GM12872 (cell line): ENCODE data around the gene SSRP1.

ENCODE experiments used
- CTCF ChIP-seq: IDR thresholded peaks from 3 replicates; pipeline ENCODE4 v1.5.1; 2011; ENCODE audit warnings: low read depth, mild to moderate bottlenecking, low read length, moderate library complexity; ENCODE audit not compliant: insufficient read depth

The SSRP1 gene

GRCh38 chr11:57276169-57276970 lies 59.3 kb downstream of the SSRP1 start:
- TF ChIP-seq CTCF: no peak
